SIG-M5 treated with dmso at 0.1 percent for 504 hours (cell line): ENCODE measurements around the gene SEMA5A.

Experiments
- DNase-seq: peaks from one replicate; lab custom pipeline; 2025; ENCODE audit not compliant: unreplicated experiment; lab: John Stamatoyannopoulos, UW

SEMA5A gene

GRCh38 chr5:9072701-9073100 is 473.2 kb downstream of the SEMA5A start:
- DNase-seq: no peak

- DNase-seq: no peak
These were observed 474.4 kb downstream of the SEMA5A start for GRCh38 chr5:9071524-9071923.

- no peak for DNase-seq
These were observed 474.8 kb downstream of the SEMA5A start for GRCh38 chr5:9071074-9071473.

GRCh38 chr5:9069650-9070049 is 476.2 kb downstream of the SEMA5A start:
- DNase-seq: no peak

- no peak for DNase-seq
These were observed 478.7 kb downstream of the SEMA5A start for GRCh38 chr5:9067154-9067553.

GRCh38 chr5:9066349-9066748 is 479.5 kb downstream of the SEMA5A start:
- DNase-seq: no peak

GRCh38 chr5:9063615-9064245 is 482.1 kb downstream of the SEMA5A start:
- no peak for DNase-seq

GRCh38 chr5:9062873-9063272 is 483.0 kb downstream of the SEMA5A start:
- no peak for DNase-seq

GRCh38 chr5:9059920-9060691 is 485.8 kb downstream of the SEMA5A start:
- DNase-seq: no peak

- no peak for DNase-seq
These were observed 487.2 kb downstream of the SEMA5A start for GRCh38 chr5:9058666-9059065.

- DNase-seq: no peak
These were observed 487.7 kb downstream of the SEMA5A start for GRCh38 chr5:9058161-9058560.

GRCh38 chr5:9057406-9058000 is 488.4 kb downstream of the SEMA5A start:
- no peak for DNase-seq

- DNase-seq: no peak
These were observed 489.8 kb downstream of the SEMA5A start for GRCh38 chr5:9056046-9056445.

GRCh38 chr5:9054821-9055589 is 490.9 kb downstream of the SEMA5A start:
- no peak for DNase-seq

GRCh38 chr5:9054322-9054721 is 491.6 kb downstream of the SEMA5A start:
- DNase-seq: no peak

- no peak for DNase-seq
These were observed 493.5 kb downstream of the SEMA5A start for GRCh38 chr5:9052421-9052820.

- DNase-seq: no peak
These were observed 494.1 kb downstream of the SEMA5A start for GRCh38 chr5:9051779-9052178.

- DNase-seq: no peak
These were observed 497.9 kb downstream of the SEMA5A start for GRCh38 chr5:9047932-9048331.

GRCh38 chr5:9046756-9047481 is 499.0 kb downstream of the SEMA5A start:
- DNase-seq: no peak

GRCh38 chr5:9045946-9046345 is 499.9 kb downstream of the SEMA5A start:
- DNase-seq: no peak

- no peak for DNase-seq
These were observed 503.6 kb downstream of the SEMA5A start for GRCh38 chr5:9042241-9042640.
